Measurements from ENCODE around the gene SDHD.

SDHD gene

DNA sequence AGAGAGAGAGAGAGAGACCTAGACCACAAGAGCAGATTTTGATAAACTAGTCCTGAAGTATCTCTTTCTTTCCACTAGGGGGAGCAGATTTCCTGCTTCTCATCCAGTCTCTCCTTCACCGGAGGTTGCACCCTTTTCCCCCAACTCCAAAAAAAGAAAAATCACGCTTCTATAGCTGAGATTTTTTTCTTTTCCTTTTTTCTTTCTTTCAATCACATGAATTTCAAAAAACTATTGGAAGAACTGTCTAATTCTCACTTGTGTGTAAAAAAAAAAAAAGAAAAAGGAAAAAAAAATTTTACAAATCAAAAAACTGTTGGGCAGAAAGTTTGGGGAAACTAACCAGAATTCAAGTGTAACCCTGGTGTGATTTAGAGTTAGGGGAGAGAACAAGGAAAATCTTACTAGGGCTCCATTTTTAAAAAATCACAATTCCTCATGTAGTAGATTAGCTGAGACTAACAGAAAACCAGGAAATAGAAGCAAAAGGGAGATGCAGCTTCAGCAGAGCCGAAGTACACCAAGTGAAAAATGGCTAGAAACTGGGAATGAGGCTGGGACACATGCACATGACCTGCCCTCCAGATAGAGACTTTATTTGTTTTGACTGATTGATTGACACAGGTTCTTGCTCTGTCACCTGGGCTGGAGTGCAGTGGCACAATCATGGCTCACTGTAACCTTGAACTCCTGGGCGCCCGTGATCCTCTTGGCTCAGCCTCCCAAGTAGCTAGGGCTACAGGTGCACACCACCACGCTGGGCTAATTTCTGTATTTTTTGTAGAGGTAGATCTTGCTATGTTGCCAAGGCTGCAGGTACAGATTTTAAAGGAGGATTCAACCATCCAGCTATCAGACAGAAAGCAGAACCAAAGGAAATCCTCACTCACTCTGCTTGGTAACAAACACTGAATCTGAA, 27.1 kb downstream of the SDHD start:
- H3K4me3 ChIP-seq (ENCODE audit: low read length): no peak overlapping the region
- H3K9ac ChIP-seq (ENCODE audit: low read depth, low read length): no peak overlapping the region
- no peak overlapping the region for H3K27ac ChIP-seq (ENCODE audit: low read length)
- no peaks in the 10 kb centered on the region for H3K9me3 ChIP-seq (ENCODE audit: insufficient read depth, low read depth, low read length)
- H3K4me1 ChIP-seq (ENCODE audit: insufficient read depth, low read length): no peaks in the 10 kb centered on the region
- H3K27me3 ChIP-seq (ENCODE audit: insufficient read depth, low read length): no peaks in the 10 kb centered on the region
- no peaks in the 10 kb centered on the region for H3K36me3 ChIP-seq (ENCODE audit: insufficient read depth, low read depth, low read length)

DNA sequence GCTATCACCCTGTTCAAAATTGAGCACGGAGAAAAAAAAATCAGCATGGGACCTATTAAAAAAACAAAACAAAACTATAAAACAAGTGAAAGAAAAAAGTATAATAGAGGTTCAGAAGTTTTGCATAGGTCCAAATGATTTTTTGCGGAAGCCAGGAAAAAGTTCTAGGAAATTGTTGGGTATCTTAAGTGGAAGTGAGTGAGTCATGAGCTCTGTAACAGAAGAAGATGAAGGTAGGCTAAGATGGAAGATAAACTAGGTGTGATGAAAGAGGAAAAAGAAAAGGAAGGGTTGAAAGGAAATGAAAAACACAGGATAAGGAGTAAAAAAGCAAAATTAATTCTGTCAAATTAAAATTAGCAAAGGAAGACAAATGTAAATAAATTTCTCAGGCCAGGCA, 27.8 kb downstream of the SDHD start:
- Histone ChIP-seq H3K4me3 (ENCODE audit: low read length) (no peak overlapping the region), H3K4me1 (ENCODE audit: insufficient read depth, low read length) (no peaks in the 10 kb centered on the region), H3K27ac (ENCODE audit: low read length) (no peak overlapping the region), H3K9me3 (ENCODE audit: insufficient read depth, low read depth, low read length) (no peaks in the 10 kb centered on the region), H3K9ac (ENCODE audit: low read depth, low read length) (no peak overlapping the region), H3K27me3 (ENCODE audit: insufficient read depth, low read length) (no peaks in the 10 kb centered on the region), H3K36me3 (ENCODE audit: insufficient read depth, low read depth, low read length) (no peaks in the 10 kb centered on the region)

- Histone ChIP-seq H3K27ac (ENCODE audit: low read length) (no peak overlapping the region), H3K4me3 (ENCODE audit: low read length) (no peak overlapping the region), H3K9me3 (ENCODE audit: insufficient read depth, low read depth, low read length) (no peaks in the 10 kb centered on the region), H3K27me3 (ENCODE audit: insufficient read depth, low read length) (no peaks in the 10 kb centered on the region), H3K9ac (ENCODE audit: low read depth, low read length) (no peak overlapping the region), H3K4me1 (ENCODE audit: insufficient read depth, low read length) (no peaks in the 10 kb centered on the region), H3K36me3 (ENCODE audit: insufficient read depth, low read depth, low read length) (no peaks in the 10 kb centered on the region)
Observed at GRCh38 chr11:112115386-112115785, 28.7 kb downstream of the SDHD start.

DNA sequence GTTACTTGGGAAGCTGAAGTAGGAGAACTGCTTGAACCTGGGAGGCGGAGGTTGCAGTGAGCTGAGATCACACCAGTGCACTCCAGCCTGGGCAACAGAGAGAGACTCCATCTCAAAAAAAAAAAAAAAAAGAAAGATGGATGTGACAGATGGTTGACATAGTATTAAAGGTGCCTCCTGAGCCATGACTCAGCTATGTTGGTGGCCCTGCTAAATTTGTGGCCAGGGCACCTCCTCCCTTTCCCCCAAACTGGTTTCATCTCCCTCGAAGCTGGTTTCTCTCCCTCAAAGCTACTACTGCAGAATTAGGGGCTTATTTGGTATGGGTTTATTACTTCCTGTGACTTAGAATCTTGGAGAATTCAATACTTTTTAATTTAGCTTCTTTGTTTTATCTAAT, 31.5 kb downstream of the SDHD start:
- no peaks in the 10 kb centered on the region for H3K4me1 ChIP-seq (ENCODE audit: insufficient read depth, low read length)
- H3K4me3 ChIP-seq (ENCODE audit: low read length): no peak overlapping the region
- H3K27ac ChIP-seq (ENCODE audit: low read length): no peak overlapping the region
- no peak overlapping the region for H3K9ac ChIP-seq (ENCODE audit: low read depth, low read length)
- no peaks in the 10 kb centered on the region for H3K27me3 ChIP-seq (ENCODE audit: insufficient read depth, low read length)
- H3K9me3 ChIP-seq (ENCODE audit: insufficient read depth, low read depth, low read length): no peaks in the 10 kb centered on the region
- H3K36me3 ChIP-seq (ENCODE audit: insufficient read depth, low read depth, low read length): no peaks in the 10 kb centered on the region

DNA sequence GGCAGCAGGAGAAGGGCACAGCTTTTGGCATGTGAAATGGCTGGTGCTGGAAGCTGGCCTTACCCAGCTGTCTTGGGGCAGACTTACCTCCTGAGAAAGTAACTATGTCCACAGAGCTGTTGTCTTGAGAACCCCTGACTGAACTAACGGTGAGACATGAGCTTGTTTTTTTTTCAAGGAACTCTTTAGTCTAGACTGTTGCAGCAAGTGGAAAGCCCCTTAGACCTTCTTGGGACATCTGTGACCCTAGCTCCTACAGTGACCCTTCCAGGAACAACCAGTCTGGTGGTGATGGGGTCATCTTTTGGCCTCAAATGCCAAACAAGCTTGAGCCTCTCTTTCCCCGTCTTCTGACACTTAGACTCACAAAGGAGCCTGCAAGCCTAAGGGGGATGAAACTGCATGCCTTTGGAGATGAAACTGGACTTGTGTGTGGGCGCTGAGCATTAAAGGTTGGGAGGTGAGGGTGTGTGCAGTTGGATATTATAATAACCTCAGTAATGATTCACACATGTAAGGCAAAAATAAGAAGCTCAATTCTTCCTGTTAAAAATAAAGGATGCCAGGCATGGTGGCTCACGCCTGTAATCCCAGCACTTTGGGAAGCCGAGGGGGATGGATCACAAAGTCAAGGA, 35.4 kb downstream of the SDHD start:
- Histone ChIP-seq H3K9me3 (ENCODE audit: insufficient read depth, low read depth, low read length) (no peaks in the 10 kb centered on the region), H3K27me3 (ENCODE audit: insufficient read depth, low read length) (no peaks in the 10 kb centered on the region), H3K36me3 (ENCODE audit: insufficient read depth, low read depth, low read length) (no peaks in the 10 kb centered on the region), H3K4me1 (ENCODE audit: insufficient read depth, low read length) (no peaks in the 10 kb centered on the region), H3K27ac (ENCODE audit: low read length) (no peak overlapping the region), H3K9ac (ENCODE audit: low read depth, low read length) (no peak overlapping the region), H3K4me3 (ENCODE audit: low read length) (no peak overlapping the region)

- H3K27ac ChIP-seq (ENCODE audit: low read length): no peak overlapping the region
- H3K4me3 ChIP-seq (ENCODE audit: low read length): no peak overlapping the region
- H3K27me3 ChIP-seq (ENCODE audit: insufficient read depth, low read length): no peaks in the 10 kb centered on the region
- H3K36me3 ChIP-seq (ENCODE audit: insufficient read depth, low read depth, low read length): no peaks in the 10 kb centered on the region
- no peak overlapping the region for H3K9ac ChIP-seq (ENCODE audit: low read depth, low read length)
- no peaks in the 10 kb centered on the region for H3K9me3 ChIP-seq (ENCODE audit: insufficient read depth, low read depth, low read length)
- H3K4me1 ChIP-seq (ENCODE audit: insufficient read depth, low read length): no peaks in the 10 kb centered on the region
Observed at GRCh38 chr11:112123129-112123528, 36.5 kb downstream of the SDHD start.

DNA sequence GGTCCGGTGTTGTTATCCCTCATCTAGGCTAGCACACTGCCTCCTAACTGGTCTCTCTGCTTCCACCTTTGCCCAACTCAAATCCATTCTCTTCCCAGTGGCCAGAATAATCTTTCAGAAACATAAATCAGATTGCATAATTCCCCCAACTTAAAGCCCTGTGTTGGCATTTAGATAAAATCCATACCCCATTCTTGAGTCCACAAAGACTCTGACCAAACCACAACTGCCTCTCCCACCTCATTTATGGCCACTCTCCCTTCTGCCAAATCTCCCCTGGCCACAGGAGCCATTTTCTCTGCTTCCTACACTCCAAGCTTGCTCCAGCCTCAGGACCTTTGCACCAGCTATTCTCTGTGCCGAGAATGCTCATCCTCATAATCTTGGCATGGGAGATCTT, 40.4 kb downstream of the SDHD start:
- H3K36me3 ChIP-seq (ENCODE audit: insufficient read depth, low read depth, low read length): no peaks in the 10 kb centered on the region
- H3K4me1 ChIP-seq (ENCODE audit: insufficient read depth, low read length): no peaks in the 10 kb centered on the region
- H3K9me3 ChIP-seq (ENCODE audit: insufficient read depth, low read depth, low read length): no peaks in the 10 kb centered on the region
- H3K9ac ChIP-seq (ENCODE audit: low read depth, low read length): no peak overlapping the region
- H3K27ac ChIP-seq (ENCODE audit: low read length): no peak overlapping the region
- no peaks in the 10 kb centered on the region for H3K27me3 ChIP-seq (ENCODE audit: insufficient read depth, low read length)
- no peak overlapping the region for H3K4me3 ChIP-seq (ENCODE audit: low read length)

GRCh38 chr11:112128483-112129121, 41.9 kb downstream of the SDHD start:
- H3K4me1 ChIP-seq (ENCODE audit: insufficient read depth, low read length): no peaks in the 10 kb centered on the region
- no peaks in the 10 kb centered on the region for H3K36me3 ChIP-seq (ENCODE audit: insufficient read depth, low read depth, low read length)
- no peak overlapping the region for H3K27ac ChIP-seq (ENCODE audit: low read length)
- H3K27me3 ChIP-seq (ENCODE audit: insufficient read depth, low read length): no peaks in the 10 kb centered on the region
- no peaks in the 10 kb centered on the region for H3K9me3 ChIP-seq (ENCODE audit: insufficient read depth, low read depth, low read length)
- no peak overlapping the region for H3K4me3 ChIP-seq (ENCODE audit: low read length)
- H3K9ac ChIP-seq (ENCODE audit: low read depth, low read length): no peak overlapping the region

DNA sequence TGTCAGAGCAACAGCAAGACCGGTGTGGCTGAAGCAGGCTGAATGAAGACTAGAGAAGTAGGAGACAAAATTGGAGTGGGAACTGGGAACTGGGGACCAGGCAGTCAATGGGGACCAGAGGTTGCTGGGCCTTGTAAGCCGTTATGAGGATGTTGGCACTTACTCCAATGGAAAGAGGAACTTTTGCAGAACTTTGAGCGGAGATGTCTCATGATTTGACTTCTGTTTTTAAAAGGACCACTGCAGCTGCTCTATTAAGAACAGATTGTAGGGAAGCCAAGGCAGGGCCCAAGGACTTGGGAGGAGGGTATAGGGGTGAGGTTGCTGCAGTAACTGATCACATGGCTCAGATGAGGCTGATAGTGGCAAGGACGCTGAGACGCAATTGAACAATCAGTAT, 43.0 kb downstream of the SDHD start:
- Histone ChIP-seq H3K27ac (ENCODE audit: low read length) (no peak overlapping the region), H3K27me3 (ENCODE audit: insufficient read depth, low read length) (no peaks in the 10 kb centered on the region), H3K4me1 (ENCODE audit: insufficient read depth, low read length) (no peaks in the 10 kb centered on the region)

GRCh38 chr11:112132737-112133136, 46.1 kb downstream of the SDHD start:
- Histone ChIP-seq H3K4me1 (ENCODE audit: insufficient read depth, low read length) (no peaks in the 10 kb centered on the region), H3K27ac (ENCODE audit: low read length) (no peak overlapping the region), H3K27me3 (ENCODE audit: insufficient read depth, low read length) (no peaks in the 10 kb centered on the region), H3K36me3 (ENCODE audit: insufficient read depth, low read depth, low read length) (no peaks in the 10 kb centered on the region), H3K9ac (ENCODE audit: low read depth, low read length) (no peak overlapping the region), H3K9me3 (ENCODE audit: insufficient read depth, low read depth, low read length) (no peaks in the 10 kb centered on the region), H3K4me3 (ENCODE audit: low read length) (no peak overlapping the region)

More for the DNA sequence above, 43.0 kb downstream of the SDHD start:
- H3K9me3 ChIP-seq (ENCODE audit: insufficient read depth, low read depth, low read length): no peaks in the 10 kb centered on the region
- H3K4me3 ChIP-seq (ENCODE audit: low read length): no peak overlapping the region
- H3K9ac ChIP-seq (ENCODE audit: low read depth, low read length): no peak overlapping the region
- no peaks in the 10 kb centered on the region for H3K36me3 ChIP-seq (ENCODE audit: insufficient read depth, low read depth, low read length)

- no peaks in the 10 kb centered on the region for H3K36me3 ChIP-seq (ENCODE audit: insufficient read depth, low read depth, low read length)
- H3K4me1 ChIP-seq (ENCODE audit: insufficient read depth, low read length): no peaks in the 10 kb centered on the region
- H3K27ac ChIP-seq (ENCODE audit: low read length): no peak overlapping the region
- H3K9ac ChIP-seq (ENCODE audit: low read depth, low read length): no peak overlapping the region
- H3K4me3 ChIP-seq (ENCODE audit: low read length): no peak overlapping the region
- H3K9me3 ChIP-seq (ENCODE audit: insufficient read depth, low read depth, low read length): no peaks in the 10 kb centered on the region
- no peaks in the 10 kb centered on the region for H3K27me3 ChIP-seq (ENCODE audit: insufficient read depth, low read length)
Observed at GRCh38 chr11:112134473-112134872, 47.8 kb downstream of the SDHD start.

DNA sequence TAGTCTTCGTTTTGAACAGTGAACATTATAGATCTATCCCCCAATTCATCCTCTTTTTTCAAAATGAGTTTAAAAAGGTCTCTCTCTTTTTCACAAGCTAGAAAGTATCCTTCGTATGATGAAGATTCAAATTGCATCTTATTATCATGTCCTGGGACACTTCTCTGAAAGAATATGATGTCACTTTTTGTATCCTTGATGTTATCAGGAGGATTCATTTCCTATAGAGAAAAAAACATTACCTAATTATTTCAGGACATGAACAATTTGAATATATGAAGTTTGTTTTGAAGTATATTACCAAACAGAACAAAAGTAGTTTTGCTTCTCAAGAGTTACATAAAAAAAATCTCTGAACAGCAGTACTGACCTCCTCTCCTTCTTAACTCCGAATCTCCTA, 56.9 kb downstream of the SDHD start:
- H3K4me3 ChIP-seq (ENCODE audit: low read length): no peak overlapping the region
- H3K36me3 ChIP-seq (ENCODE audit: insufficient read depth, low read depth, low read length): no peaks in the 10 kb centered on the region
- H3K9ac ChIP-seq (ENCODE audit: low read depth, low read length): no peak overlapping the region
- H3K27me3 ChIP-seq (ENCODE audit: insufficient read depth, low read length): no peaks in the 10 kb centered on the region
- H3K4me1 ChIP-seq (ENCODE audit: insufficient read depth, low read length): no peaks in the 10 kb centered on the region
- no peaks in the 10 kb centered on the region for H3K9me3 ChIP-seq (ENCODE audit: insufficient read depth, low read depth, low read length)
- H3K27ac ChIP-seq (ENCODE audit: low read length): no peak overlapping the region

Measured in iPS-20b (cell line).